ENCODE measurements around the gene BIN1. TPM values are rescaled to one million over a fixed set of nuclear protein-coding genes. Genes with fewer than 3 reads are reported as not detected.
A peak's percentile ranks its signal among the peaks of the same experiment; 100 is the strongest.

Gene BIN1
- total RNA-seq, 2 experiments from 2014 or later: 130 to 131 TPM

DNA sequence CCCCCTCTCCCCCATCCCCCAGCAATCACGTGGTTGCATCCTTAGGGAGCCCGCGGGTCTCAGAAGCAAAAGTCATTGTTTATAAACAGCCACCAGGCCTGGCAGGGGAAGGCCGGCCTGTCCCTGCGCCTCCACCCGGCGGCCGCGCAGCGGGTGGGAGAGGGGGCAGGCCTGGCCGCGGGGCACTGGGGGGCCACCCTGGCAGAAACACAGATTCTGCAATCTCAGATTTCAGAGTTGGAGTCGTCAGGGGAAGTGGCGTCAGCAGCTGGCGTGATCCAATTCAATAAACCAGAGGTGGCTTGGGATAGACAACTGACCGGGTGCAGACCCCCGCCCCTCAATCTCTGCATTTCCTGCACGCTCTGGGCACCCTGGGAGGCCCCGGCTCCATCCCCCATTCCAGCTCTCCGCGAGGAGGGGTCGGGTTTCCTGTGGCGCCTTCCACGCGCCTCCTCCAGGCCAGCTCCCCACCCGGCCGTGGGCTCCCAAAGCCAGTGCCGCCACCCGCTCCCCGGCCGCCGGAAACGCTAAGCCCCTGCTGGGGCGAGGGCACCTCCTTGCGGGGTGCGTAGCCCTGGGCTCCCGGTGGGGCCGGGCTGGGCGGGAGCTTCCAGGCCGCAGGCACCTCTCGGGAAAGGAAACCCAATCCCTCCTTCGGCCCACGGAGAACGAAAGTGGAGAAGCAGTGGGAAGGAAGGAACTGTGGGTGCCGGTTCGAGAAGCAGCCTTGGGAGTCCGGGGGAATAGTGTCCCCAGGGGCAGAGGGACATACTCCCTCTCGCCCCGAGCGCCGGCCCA lies 1.1 kb downstream of the BIN1 start:
- Mint-ChIP-seq H3K36me3 (ENCODE audit: low read depth) (no peaks in the 10 kb centered on the region), H3K4me3 (peak overlapping the region; percentile 69), H3K9me3 (no peaks in the 10 kb centered on the region), H3K27me3 (peaks cover 23% of the 10 kb centered on the region), H3K27ac (no peak overlapping the region), H3K4me1 (peaks cover 7% of the 10 kb centered on the region)
- ChIA-PET POLR2A (interaction anchor here (2.8 kb wide), 1 partner anchor 25 kb away, joined by 26 read pairs; no protein-coding TSS in a partner anchor), CTCF (no interaction called here)
- no peak for DNase-seq

- Mint-ChIP-seq H3K9me3 (no peaks in the 10 kb centered on the region), H3K4me1 (peaks cover 7% of the 10 kb centered on the region), H3K4me3 (no peak overlapping the region), H3K27ac (no peak overlapping the region), H3K36me3 (ENCODE audit: low read depth) (no peaks in the 10 kb centered on the region), H3K27me3 (peaks cover 18% of the 10 kb centered on the region)
- no peak for DNase-seq
- CTCF ChIA-PET: no interaction called here
- POLR2A ChIA-PET: interaction anchor here (2.8 kb wide), 1 partner anchor 24 kb away, joined by 26 read pairs; no protein-coding TSS in a partner anchor
Observed at GRCh38 chr2:127104881-127105655, 1.9 kb downstream of the BIN1 start.

GRCh38 chr2:127104166-127104660 lies 2.7 kb downstream of the BIN1 start:
- ChIA-PET CTCF (interaction anchor here (0.6 kb wide), 1 partner anchor 36 kb away, joined by 4 read pairs; no protein-coding TSS in a partner anchor), POLR2A (no interaction called here)
- Mint-ChIP-seq H3K27me3 (peaks cover 14% of the 10 kb centered on the region), H3K36me3 (ENCODE audit: low read depth) (no peaks in the 10 kb centered on the region), H3K4me3 (no peak overlapping the region), H3K4me1 (peaks cover 7% of the 10 kb centered on the region), H3K27ac (no peak overlapping the region), H3K9me3 (no peaks in the 10 kb centered on the region)
- no peak for DNase-seq

GRCh38 chr2:127103243-127104165 lies 3.5 kb downstream of the BIN1 start:
- Mint-ChIP-seq H3K4me1 (peaks cover 7% of the 10 kb centered on the region), H3K36me3 (ENCODE audit: low read depth) (no peaks in the 10 kb centered on the region), H3K9me3 (no peaks in the 10 kb centered on the region), H3K27ac (no peak overlapping the region), H3K27me3 (peaks cover 13% of the 10 kb centered on the region), H3K4me3 (no peak overlapping the region)
- POLR2A ChIA-PET: no interaction called here
- no peak for DNase-seq
- CTCF ChIA-PET: interaction anchor here (0.6 kb wide), 1 partner anchor 36 kb away, joined by 4 read pairs; no protein-coding TSS in a partner anchor

GRCh38 chr2:127102521-127103242 lies 4.3 kb downstream of the BIN1 start:
- Mint-ChIP-seq H3K4me1 (peaks cover 5% of the 10 kb centered on the region), H3K9me3 (no peaks in the 10 kb centered on the region), H3K4me3 (no peak overlapping the region), H3K27ac (no peak overlapping the region), H3K27me3 (peaks cover 9% of the 10 kb centered on the region), H3K36me3 (ENCODE audit: low read depth) (no peaks in the 10 kb centered on the region)
- CTCF ChIA-PET: no interaction called here
- no peak for DNase-seq
- POLR2A ChIA-PET: no interaction called here

DNA sequence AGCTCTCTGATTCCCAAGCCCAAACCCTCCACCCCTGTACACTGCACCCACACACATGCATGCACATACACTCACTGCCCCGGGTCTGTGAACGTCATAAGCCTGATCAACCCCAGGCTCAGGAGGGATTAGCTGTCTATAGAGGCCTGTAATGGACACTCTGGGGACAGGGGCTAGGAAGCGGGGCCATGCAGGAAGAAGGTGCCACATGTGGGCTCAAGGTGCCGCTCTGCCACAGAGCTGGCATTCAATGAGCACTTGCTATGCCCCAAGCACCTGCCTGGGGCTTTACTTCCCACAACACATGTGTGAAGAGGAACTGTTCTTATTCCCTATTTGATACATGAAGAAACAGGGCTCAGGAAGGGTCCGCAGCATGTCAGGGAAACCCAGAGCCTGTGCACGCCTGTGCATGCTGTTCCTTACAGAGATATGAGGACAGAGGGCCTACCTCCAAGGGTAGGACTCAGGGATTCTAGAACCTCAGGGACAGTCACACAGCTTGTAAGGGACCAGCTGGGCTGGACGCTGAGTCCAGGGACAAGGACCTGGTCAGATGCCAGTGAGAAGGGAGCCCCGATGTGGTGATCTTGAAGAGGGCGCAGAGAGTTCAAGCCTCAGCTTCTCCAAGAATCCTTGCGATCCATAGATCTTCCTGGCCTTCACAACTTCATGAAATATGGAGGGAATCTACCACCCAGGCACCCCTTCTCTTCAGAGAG lies 5.0 kb downstream of the BIN1 start:
- Mint-ChIP-seq H3K27ac (no peak overlapping the region), H3K9me3 (no peaks in the 10 kb centered on the region), H3K27me3 (peaks cover 9% of the 10 kb centered on the region), H3K4me1 (peaks cover 3% of the 10 kb centered on the region), H3K36me3 (ENCODE audit: low read depth) (no peaks in the 10 kb centered on the region), H3K4me3 (no peak overlapping the region)
- ChIA-PET CTCF (interaction anchor here (1.3 kb wide), 1 partner anchor 34 kb away, joined by 5 read pairs; no protein-coding TSS in a partner anchor), POLR2A (no interaction called here)
- no peak for DNase-seq

DNA sequence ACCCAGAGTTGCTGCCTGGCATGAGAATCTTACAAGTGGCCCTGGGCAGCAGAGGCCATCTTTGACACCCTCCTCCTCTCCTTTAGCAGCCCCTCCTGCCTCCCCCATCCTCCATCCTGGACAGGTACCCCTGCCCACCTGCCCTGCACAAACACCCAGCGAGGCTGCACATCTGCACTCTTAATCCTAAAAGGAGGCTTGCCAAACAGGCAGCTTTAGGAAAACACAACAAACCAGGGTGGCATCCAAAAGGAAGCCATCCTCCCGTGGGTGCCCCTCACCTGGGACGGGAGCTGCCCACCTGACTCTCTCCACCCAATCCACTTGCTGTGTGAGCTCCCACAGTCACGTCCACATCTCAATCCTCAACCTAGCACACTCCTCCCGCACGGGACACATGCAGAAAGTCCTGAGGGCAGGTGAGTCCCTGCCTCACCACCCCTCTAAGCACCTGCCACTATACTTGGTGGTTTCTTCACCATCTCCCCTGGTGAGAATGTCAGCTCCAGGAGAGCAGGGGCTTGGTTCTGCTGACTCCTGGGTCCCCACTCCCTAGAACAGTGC lies 5.8 kb downstream of the BIN1 start:
- ChIA-PET CTCF (interaction anchor here (1.3 kb wide), 1 partner anchor 33 kb away, joined by 5 read pairs; no protein-coding TSS in a partner anchor), POLR2A (no interaction called here)
- no peaks in the 10 kb centered on the region for H3K36me3 Mint-ChIP-seq (ENCODE audit: low read depth)
- no peaks in the 10 kb centered on the region for H3K9me3 Mint-ChIP-seq
- no peak overlapping the region for H3K27ac Mint-ChIP-seq
- H3K27me3 Mint-ChIP-seq: peaks cover 9% of the 10 kb centered on the region
- no peak for DNase-seq
- peaks cover 3% of the 10 kb centered on the region for H3K4me1 Mint-ChIP-seq
- no peak overlapping the region for H3K4me3 Mint-ChIP-seq

DNA sequence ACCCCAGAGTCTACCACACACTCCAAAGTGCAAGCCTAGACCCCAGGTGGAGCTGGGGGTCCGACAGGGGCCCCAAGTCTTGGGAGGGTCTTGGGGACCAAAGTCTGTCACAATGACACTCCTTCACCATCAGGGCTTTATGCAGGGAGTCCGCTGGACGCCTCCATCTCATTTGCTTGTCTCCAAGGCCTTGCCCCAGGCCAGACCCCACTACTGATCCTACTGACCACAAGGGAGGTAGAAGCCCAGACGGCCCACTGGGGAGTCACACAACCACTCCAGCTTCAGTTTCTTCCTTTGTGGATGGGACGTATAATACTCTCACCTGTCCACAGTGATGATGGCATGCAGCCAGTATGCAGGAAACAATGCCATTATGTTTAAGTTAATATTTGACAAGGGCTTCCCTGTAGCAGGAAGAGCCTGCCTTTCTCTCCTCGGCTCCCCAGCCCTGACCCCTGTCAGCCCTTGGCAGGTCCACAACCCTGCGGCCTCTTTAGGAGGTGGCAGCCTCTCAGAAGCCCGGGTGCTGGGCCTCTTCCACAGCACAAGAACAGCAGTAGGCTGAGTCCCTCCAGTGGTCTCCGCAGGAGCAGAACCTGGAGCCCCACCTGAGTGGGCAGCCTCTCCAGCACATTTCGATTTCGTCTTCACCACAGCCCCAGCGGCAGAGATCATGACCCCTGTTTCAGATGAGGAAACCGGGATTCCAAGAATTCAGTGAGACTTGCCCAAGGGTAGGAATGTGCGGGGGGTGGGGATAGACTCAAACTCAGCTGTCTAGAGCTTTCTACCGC lies 6.5 kb downstream of the BIN1 start:
- Mint-ChIP-seq H3K27ac (no peak overlapping the region), H3K9me3 (no peaks in the 10 kb centered on the region), H3K4me1 (peaks cover 3% of the 10 kb centered on the region), H3K4me3 (no peak overlapping the region), H3K36me3 (ENCODE audit: low read depth) (no peaks in the 10 kb centered on the region), H3K27me3 (peaks cover 9% of the 10 kb centered on the region)
- CTCF ChIA-PET: no interaction called here
- POLR2A ChIA-PET: no interaction called here
- no peak for DNase-seq

GRCh38 chr2:127098711-127099110 lies 8.2 kb downstream of the BIN1 start:
- Mint-ChIP-seq H3K36me3 (ENCODE audit: low read depth) (no peaks in the 10 kb centered on the region), H3K9me3 (no peaks in the 10 kb centered on the region), H3K4me3 (no peak overlapping the region), H3K27me3 (no peaks in the 10 kb centered on the region), H3K4me1 (no peaks in the 10 kb centered on the region), H3K27ac (no peak overlapping the region)
- ChIA-PET CTCF (no interaction called here), POLR2A (no interaction called here)
- DNase-seq: no peak

- H3K27me3 Mint-ChIP-seq: peaks cover 3% of the 10 kb centered on the region
Observed at GRCh38 chr2:127097841-127098651, 8.9 kb downstream of the BIN1 start.

More at GRCh38 chr2:127097841-127098651, 8.9 kb downstream of the BIN1 start:
- Mint-ChIP-seq H3K36me3 (ENCODE audit: low read depth) (no peaks in the 10 kb centered on the region), H3K27ac (no peak overlapping the region), H3K4me3 (no peak overlapping the region), H3K9me3 (no peaks in the 10 kb centered on the region), H3K4me1 (no peaks in the 10 kb centered on the region)
- DNase-seq: no peak
- CTCF ChIA-PET: no interaction called here
- POLR2A ChIA-PET: no interaction called here

Data from activated CD4-positive, alpha-beta memory T cell treated with anti-CD3 and anti-CD28 coated beads, Interleukin-2, amount 10 ng/mL, durations not matched to agents 7 days and 5 days (primary cell).